Ishikawa (cell line): Measurements from ENCODE around the gene HIF1A.

Experiments
- CEBPB ChIP-seq: IDR thresholded peaks from 2 replicates; pipeline ENCODE4 v1.6.1; 2012
- CREB1 ChIP-seq: IDR thresholded peaks from 2 replicates; pipeline ENCODE4 v1.6.1; 2012; ENCODE audit warnings: low read depth
- EGR1 ChIP-seq: IDR thresholded peaks from 2 replicates; pipeline ENCODE4 v1.6.1; 2012
- EP300 ChIP-seq: IDR thresholded peaks from 2 replicates; pipeline ENCODE4 v1.6.1; 2012; ENCODE audit warnings: borderline replicate concordance
- FOXM1 ChIP-seq: IDR thresholded peaks from 2 replicates; pipeline ENCODE4 v1.6.1; 2012; ENCODE audit warnings: low read depth, borderline replicate concordance
- NFIC ChIP-seq: IDR thresholded peaks from 2 replicates; pipeline ENCODE4 v1.6.1; 2012
- RAD21 ChIP-seq: IDR thresholded peaks from 2 replicates; pipeline ENCODE4 v1.6.1; 2012; ENCODE audit warnings: low read depth
- TAF1 ChIP-seq: IDR thresholded peaks from 2 replicates; pipeline ENCODE4 v1.6.1; 2012; ENCODE audit warnings: low read depth, mild to moderate bottlenecking
- TEAD4 ChIP-seq: IDR thresholded peaks from 2 replicates; pipeline ENCODE4 v1.6.1; 2012
- YY1 ChIP-seq: IDR thresholded peaks from 2 replicates; pipeline ENCODE4 v1.6.1; 2012; ENCODE audit warnings: low read depth
- ZBTB7A ChIP-seq: IDR thresholded peaks from 2 replicates; pipeline ENCODE4 v1.6.1; 2012; ENCODE audit warnings: low read depth
- TF ChIP-seq, protein P1 (sequence below): IDR thresholded peaks from 2 replicates; pipeline ENCODE4 v1.6.1; 2012; ENCODE audit warnings: low read depth, mild to moderate bottlenecking
- TF ChIP-seq, protein P2 (sequence below): IDR thresholded peaks from 2 replicates; pipeline ENCODE4 v1.6.1; 2012

DNA sequence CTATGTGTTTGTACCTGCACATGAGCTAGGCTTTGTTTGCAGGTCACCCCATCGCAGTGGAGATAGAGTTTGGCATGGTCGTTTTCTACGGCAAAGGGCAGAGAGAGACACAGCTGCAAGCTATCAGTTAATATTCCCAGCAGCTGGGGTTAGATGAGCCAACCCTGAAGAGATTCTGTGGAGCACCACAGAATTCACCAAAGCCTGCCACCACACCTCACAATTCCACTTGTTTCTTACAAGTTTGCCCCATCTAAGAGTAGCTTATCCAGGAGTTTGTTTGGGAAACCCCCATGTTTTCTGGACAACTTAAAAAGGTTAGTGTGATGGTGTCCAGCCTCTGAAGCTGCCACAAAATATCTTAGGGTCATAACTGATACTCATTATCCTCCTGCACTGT, 20.0 kb upstream of the HIF1A start:
- TF ChIP-seq CREB1 (no peak), EP300 (no peak), TAF1 (no peak), CEBPB (no peak), TEAD4 (no peak), RAD21 (no peak), ZBTB7A (no peak), NFIC (no peak), YY1 (no peak), EGR1 (no peak), FOXM1 (no peak)
- TF ChIP-seq, protein P1, sequence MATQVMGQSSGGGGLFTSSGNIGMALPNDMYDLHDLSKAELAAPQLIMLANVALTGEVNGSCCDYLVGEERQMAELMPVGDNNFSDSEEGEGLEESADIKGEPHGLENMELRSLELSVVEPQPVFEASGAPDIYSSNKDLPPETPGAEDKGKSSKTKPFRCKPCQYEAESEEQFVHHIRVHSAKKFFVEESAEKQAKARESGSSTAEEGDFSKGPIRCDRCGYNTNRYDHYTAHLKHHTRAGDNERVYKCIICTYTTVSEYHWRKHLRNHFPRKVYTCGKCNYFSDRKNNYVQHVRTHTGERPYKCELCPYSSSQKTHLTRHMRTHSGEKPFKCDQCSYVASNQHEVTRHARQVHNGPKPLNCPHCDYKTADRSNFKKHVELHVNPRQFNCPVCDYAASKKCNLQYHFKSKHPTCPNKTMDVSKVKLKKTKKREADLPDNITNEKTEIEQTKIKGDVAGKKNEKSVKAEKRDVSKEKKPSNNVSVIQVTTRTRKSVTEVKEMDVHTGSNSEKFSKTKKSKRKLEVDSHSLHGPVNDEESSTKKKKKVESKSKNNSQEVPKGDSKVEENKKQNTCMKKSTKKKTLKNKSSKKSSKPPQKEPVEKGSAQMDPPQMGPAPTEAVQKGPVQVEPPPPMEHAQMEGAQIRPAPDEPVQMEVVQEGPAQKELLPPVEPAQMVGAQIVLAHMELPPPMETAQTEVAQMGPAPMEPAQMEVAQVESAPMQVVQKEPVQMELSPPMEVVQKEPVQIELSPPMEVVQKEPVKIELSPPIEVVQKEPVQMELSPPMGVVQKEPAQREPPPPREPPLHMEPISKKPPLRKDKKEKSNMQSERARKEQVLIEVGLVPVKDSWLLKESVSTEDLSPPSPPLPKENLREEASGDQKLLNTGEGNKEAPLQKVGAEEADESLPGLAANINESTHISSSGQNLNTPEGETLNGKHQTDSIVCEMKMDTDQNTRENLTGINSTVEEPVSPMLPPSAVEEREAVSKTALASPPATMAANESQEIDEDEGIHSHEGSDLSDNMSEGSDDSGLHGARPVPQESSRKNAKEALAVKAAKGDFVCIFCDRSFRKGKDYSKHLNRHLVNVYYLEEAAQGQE = no peak
- TF ChIP-seq, protein P2, sequence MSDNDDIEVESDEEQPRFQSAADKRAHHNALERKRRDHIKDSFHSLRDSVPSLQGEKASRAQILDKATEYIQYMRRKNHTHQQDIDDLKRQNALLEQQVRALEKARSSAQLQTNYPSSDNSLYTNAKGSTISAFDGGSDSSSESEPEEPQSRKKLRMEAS = no peak
